ENCODE results near the gene DNAJB1.
"Not testable (repeated sequence)": the region's sequence is repeated elsewhere in the genome, so short reads cannot be mapped to it uniquely, and the experiment has no call there.

DNAJB1 gene

GRCh38 chr19:14517840-14518505 lies at the start of gene DNAJB1:
Gene DNAJB1 (minus strand): TSS chr19:14518397. CDS start chr19:14518349, 48 bp downstream.
- TF ChIP-seq, protein P1, sequence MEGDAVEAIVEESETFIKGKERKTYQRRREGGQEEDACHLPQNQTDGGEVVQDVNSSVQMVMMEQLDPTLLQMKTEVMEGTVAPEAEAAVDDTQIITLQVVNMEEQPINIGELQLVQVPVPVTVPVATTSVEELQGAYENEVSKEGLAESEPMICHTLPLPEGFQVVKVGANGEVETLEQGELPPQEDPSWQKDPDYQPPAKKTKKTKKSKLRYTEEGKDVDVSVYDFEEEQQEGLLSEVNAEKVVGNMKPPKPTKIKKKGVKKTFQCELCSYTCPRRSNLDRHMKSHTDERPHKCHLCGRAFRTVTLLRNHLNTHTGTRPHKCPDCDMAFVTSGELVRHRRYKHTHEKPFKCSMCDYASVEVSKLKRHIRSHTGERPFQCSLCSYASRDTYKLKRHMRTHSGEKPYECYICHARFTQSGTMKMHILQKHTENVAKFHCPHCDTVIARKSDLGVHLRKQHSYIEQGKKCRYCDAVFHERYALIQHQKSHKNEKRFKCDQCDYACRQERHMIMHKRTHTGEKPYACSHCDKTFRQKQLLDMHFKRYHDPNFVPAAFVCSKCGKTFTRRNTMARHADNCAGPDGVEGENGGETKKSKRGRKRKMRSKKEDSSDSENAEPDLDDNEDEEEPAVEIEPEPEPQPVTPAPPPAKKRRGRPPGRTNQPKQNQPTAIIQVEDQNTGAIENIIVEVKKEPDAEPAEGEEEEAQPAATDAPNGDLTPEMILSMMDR (IDR thresholded peaks at IDR 0.05; ENCODE audit: insufficient read depth, missing control alignments), result no peak
- no peak for FAIRE-seq
- no peak for DNase-seq (ENCODE audit: insufficient read length, low spot score)

- FAIRE-seq (no peak), DNase-seq (ENCODE audit: insufficient read length, low spot score) (no peak)
- TF ChIP-seq, protein P1 (IDR thresholded peaks at IDR 0.05; ENCODE audit: insufficient read depth, missing control alignments), result no peak
Measured at GRCh38 chr19:14567079-14567478, 48.9 kb upstream of the DNAJB1 start.

DNA sequence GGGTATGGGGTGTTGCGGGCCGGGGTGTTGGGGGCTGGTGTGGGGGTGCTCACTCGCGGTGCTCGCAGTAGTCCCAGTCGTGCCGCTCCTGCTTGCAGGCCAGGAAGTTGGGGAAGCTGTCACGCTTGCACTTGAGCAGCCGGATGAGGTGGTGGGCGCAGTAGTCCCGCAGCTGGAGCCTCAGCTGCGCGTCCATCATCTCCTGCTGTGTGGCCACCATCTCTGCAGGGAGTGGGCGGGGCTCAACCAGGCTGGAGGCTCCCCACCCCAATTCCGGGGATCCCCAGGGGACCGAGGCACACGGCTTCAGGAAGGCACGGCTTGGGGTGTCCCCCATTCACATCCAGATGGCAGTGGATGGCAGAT lies 48.5 kb upstream of the DNAJB1 start:
- TF ChIP-seq, protein P1 (IDR thresholded peaks at IDR 0.05; ENCODE audit: insufficient read depth, missing control alignments), result no peak
- no peak for DNase-seq (ENCODE audit: insufficient read length, low spot score)
- FAIRE-seq, result no peak

DNA sequence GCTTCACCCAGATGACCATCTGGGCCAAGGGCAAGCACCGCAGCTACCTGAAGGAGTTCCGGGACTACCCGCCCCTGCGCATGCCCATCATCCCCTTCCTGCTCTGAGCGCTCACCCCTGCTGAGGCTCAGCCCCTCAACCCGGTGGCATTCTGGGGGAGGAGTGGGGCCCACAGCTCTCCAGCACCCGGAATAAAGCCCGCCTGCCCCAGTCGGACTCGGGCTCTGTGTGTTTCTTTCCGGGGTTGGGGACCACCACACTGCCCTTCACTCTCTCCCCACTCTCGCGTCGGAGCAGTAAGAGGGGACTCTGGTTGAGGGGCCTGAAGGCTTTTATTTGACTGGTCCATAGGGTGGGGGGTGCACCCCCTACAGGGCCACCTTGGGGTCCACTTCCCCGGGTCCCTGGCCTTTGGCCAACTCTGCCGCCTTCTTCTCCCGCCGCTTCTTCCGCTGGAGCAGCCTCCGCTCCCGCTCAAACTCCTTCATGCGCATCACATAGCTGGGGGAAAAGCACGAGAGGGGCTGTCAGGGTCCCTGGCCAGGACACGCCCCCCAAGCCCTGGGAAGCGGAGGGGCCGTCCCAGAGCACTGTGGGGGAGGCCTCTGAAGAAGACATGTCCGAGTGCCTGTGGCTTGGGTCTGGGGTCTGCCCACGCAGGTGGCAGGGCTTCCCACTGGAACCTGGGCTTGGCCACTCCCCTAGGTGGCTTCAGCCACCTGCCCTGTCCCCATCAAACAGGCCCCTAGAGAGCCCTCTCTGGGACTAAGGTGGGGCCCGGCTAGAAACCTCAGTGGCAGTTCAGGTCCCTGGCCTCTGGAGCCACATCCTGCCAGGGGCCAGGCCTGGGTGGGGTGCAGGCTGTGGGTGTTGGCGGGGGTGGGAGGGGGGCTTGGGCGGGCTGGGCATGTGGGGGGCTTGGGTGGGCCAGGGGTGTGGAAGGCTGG lies 47.8 kb upstream of the DNAJB1 start:
- TF ChIP-seq, protein P1 (IDR thresholded peaks at IDR 0.05; ENCODE audit: insufficient read depth, missing control alignments), result no peak
- FAIRE-seq (no peak), DNase-seq (ENCODE audit: insufficient read length, low spot score) (no peak)

DNA sequence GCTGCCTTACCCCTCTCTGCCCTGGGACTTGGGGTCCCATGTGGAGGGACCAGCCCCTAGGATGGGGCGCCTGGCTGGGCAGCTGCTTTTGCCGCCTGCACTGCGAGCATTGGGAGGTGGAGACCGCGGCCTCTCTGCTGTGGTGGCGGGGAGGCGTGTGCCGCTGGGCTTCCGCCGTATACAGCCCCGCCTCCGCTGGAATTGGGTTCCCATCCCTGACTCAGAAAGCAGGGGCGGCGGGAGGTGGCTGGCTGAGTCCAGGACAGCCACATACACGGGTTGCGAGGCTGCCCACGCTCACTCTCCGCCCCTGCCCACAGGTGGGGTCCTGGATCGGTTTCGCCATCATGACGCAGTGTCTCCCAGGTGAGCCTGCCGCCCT lies 47.1 kb upstream of the DNAJB1 start:
- TF ChIP-seq, protein P1 (IDR thresholded peaks at IDR 0.05; ENCODE audit: insufficient read depth, missing control alignments), result no peak
- no peak for DNase-seq (ENCODE audit: insufficient read length, low spot score)
- FAIRE-seq, result no peak

GRCh38 chr19:14564652-14565297 lies 46.6 kb upstream of the DNAJB1 start:
- DNase-seq (ENCODE audit: insufficient read length, low spot score); FAIRE-seq: not testable (repeated sequence)

DNA sequence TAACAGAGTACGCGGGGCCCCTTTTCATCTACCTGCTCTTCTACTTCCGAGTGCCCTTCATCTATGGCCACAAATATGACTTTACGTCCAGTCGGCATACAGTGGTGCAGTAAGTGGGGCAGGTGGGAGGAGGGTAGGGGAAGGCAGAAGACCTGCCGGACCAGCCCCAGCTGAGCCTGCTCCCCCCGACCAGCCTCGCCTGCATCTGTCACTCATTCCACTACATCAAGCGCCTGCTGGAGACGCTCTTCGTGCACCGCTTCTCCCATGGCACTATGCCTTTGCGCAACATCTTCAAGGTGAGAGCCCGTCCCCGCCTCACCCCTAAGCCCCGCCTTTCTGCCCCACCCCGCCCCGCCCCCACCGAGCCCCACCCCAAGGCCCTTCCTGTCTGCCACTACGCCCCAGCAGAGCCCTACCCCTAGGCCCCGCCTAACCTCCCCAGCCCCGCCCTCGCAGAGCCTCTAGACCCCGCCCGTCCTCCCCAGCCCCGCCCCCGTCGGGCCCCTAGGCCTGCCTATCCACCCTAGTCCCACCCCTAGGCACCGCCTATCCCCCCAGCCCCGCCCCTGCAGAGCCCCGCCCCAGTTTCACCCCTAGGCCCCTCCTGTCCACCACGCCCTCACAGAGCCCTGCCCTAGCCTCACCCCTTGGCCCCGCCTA lies 45.9 kb upstream of the DNAJB1 start:
- peak; percentile 44 for DNase-seq (ENCODE audit: insufficient read length, low spot score)
- FAIRE-seq, result no peak
- TF ChIP-seq, protein P1 (IDR thresholded peaks at IDR 0.05; ENCODE audit: insufficient read depth, missing control alignments), result no peak

All from D721Med (cell line).